HG03025 (cell line): ENCODE data around the gene ELOVL2.

Experiments
- ATAC-seq: cut with Tn5 transposase; IDR thresholded peaks from one replicate; pipeline ENCODE4 v1.9.1; 2021; ENCODE audit warnings: mild to moderate bottlenecking, moderate library complexity; ENCODE audit not compliant: unreplicated experiment, low FRiP score

ELOVL2 gene

GRCh38 chr6:11062083-11062482 is 18.0 kb upstream of the ELOVL2 start:
- no peak for ATAC-seq

- no peak for ATAC-seq
Observed at GRCh38 chr6:11058406-11058805, 14.3 kb upstream of the ELOVL2 start.

GRCh38 chr6:11056871-11057270 is 12.8 kb upstream of the ELOVL2 start:
- ATAC-seq = no peak

GRCh38 chr6:11055127-11055627 is 11.1 kb upstream of the ELOVL2 start:
- ATAC-seq = no peak

- ATAC-seq = no peak
Observed at GRCh38 chr6:11054722-11055121, 10.6 kb upstream of the ELOVL2 start.

GRCh38 chr6:11053307-11053706 is 9.2 kb upstream of the ELOVL2 start:
- no peak for ATAC-seq

- ATAC-seq = no peak
Observed at GRCh38 chr6:11050731-11051130, 6.6 kb upstream of the ELOVL2 start.

GRCh38 chr6:11044712-11045167 is 635 bp upstream of the ELOVL2 start:
- ATAC-seq = no peak

GRCh38 chr6:11043378-11043960 is 636 bp downstream of the ELOVL2 start:
- no peak for ATAC-seq

GRCh38 chr6:11042750-11043377 is 1.2 kb downstream of the ELOVL2 start:
- no peak for ATAC-seq

- no peak for ATAC-seq
Observed at GRCh38 chr6:11042025-11042749, 1.9 kb downstream of the ELOVL2 start.

GRCh38 chr6:11040134-11040533 is 4.0 kb downstream of the ELOVL2 start:
- no peak for ATAC-seq

- ATAC-seq = no peak
Observed at GRCh38 chr6:11039040-11039439, 5.1 kb downstream of the ELOVL2 start.

GRCh38 chr6:11036977-11037430 is 7.1 kb downstream of the ELOVL2 start:
- ATAC-seq = no peak

GRCh38 chr6:11036351-11036740 is 7.8 kb downstream of the ELOVL2 start:
- no peak for ATAC-seq

GRCh38 chr6:11035616-11036350 is 8.3 kb downstream of the ELOVL2 start:
- ATAC-seq = no peak

- ATAC-seq = no peak
Observed at GRCh38 chr6:11033825-11034224, 10.3 kb downstream of the ELOVL2 start.

- no peak for ATAC-seq
Observed at GRCh38 chr6:11030904-11031303, 13.2 kb downstream of the ELOVL2 start.

GRCh38 chr6:11028959-11029358 is 15.1 kb downstream of the ELOVL2 start:
- ATAC-seq = no peak

GRCh38 chr6:11027565-11028110 is 16.5 kb downstream of the ELOVL2 start:
- no peak for ATAC-seq
